HL-60 (cell line): ENCODE data around the gene GPR135.

Source experiments
- DNase-seq, 2 experiments: peaks; one replicate each; pipeline ENCODE4 v3.0.0-alpha.2; 2010 to 2020; ENCODE audit warnings: low read depth in 1 of 2, low spot score in 1 of 2
- H3K27ac ChIP-seq: fragments of 250-450 bp; sonication (Bioruptor Pico); replicated peaks from 2 replicates; pipeline ENCODE4 v1.5.1; 2020; ENCODE audit warnings: mild to moderate bottlenecking, moderate library complexity
- H3K27me3 ChIP-seq: fragments of 250-450 bp; sonication (Bioruptor Pico); 2 replicates; pipeline ENCODE4 v1.5.1; 2021; ENCODE audit warnings: mild to moderate bottlenecking, moderate library complexity; ENCODE audit not compliant: insufficient read depth, poor library complexity, severe bottlenecking
- H3K4me3 ChIP-seq: replicated peaks from 2 replicates; pipeline ENCODE4 v1.5.1; 2011; ENCODE audit warnings: mild to moderate bottlenecking, control low read depth, low read length; ENCODE audit not compliant: insufficient read depth
- CTCF ChIP-seq: IDR thresholded peaks from one replicate; pipeline ENCODE4 v1.5.1; 2011; ENCODE audit warnings: low read length, control low read depth, inconsistent platforms; ENCODE audit not compliant: insufficient read depth
- GABPA ChIP-seq: IDR thresholded peaks from 2 replicates; pipeline ENCODE4 v1.6.1; 2012; ENCODE audit warnings: low read depth
- POLR2AphosphoS5 ChIP-seq: IDR thresholded peaks from 2 replicates; pipeline ENCODE4 v1.6.1; 2012; ENCODE audit warnings: low read depth
- REST ChIP-seq: IDR thresholded peaks from 2 replicates; pipeline ENCODE4 v1.6.1; 2012; ENCODE audit warnings: low read depth; ENCODE audit not compliant: insufficient replicate concordance
- SPI1 ChIP-seq: IDR thresholded peaks from 2 replicates; pipeline ENCODE4 v1.6.1; 2012; ENCODE audit warnings: low read depth, mild to moderate bottlenecking, borderline replicate concordance

Gene GPR135

GRCh38 chr14:59510001-59510400 lies 44.8 kb upstream of the GPR135 start:
- DNase-seq = no peak
- peaks cover 2% of the 10 kb centered on the region for H3K27me3 ChIP-seq
- no peak overlapping the region for H3K27ac ChIP-seq
- no peak overlapping the region for H3K4me3 ChIP-seq
- TF ChIP-seq GABPA (no peak), POLR2AphosphoS5 (no peak), SPI1 (no peak), CTCF (no peak), REST (no peak)

GRCh38 chr14:59509101-59509500 lies 43.9 kb upstream of the GPR135 start:
- TF ChIP-seq POLR2AphosphoS5 (no peak), CTCF (no peak), SPI1 (no peak), GABPA (no peak), REST (no peak)
- no peak for DNase-seq
- H3K27ac ChIP-seq = no peak overlapping the region

GRCh38 chr14:59507752-59508103 lies 42.5 kb upstream of the GPR135 start:
- peaks cover 2% of the 10 kb centered on the region for H3K27me3 ChIP-seq

More at GRCh38 chr14:59509101-59509500, 43.9 kb upstream of the GPR135 start:
- Histone ChIP-seq H3K4me3 (no peak overlapping the region), H3K27me3 (peaks cover 2% of the 10 kb centered on the region)

More at GRCh38 chr14:59507752-59508103, 42.5 kb upstream of the GPR135 start:
- no peak for DNase-seq
- no peak overlapping the region for H3K4me3 ChIP-seq
- no peak overlapping the region for H3K27ac ChIP-seq
- TF ChIP-seq GABPA (no peak), CTCF (no peak), POLR2AphosphoS5 (no peak), SPI1 (no peak), REST (no peak)
